BLaER1 treated with 17β-estradiol and CSF1 and Interleukin-3, amounts not matched to agents 10 nM and 100 nM (cell line): ENCODE results near the gene HNRNPAB.
A peak's percentile ranks its signal among the peaks of the same experiment; 100 is the strongest.

ENCODE experiments used
- H3K27ac ChIP-seq, 11 experiments: shearing (Covaris generic); formaldehyde crosslinking; 2 replicates each; pipeline ENCODE4 v1.8.1; 2022
- H3K27me3 ChIP-seq, 11 experiments: shearing (Covaris generic); formaldehyde crosslinking; 2 replicates each; pipeline ENCODE4 v1.8.1; 2022
- H3K36me3 ChIP-seq, 11 experiments: shearing (Covaris generic); formaldehyde crosslinking; 2 replicates each; pipeline ENCODE4 v1.8.1; 2022
- H3K4me1 ChIP-seq, 10 experiments: shearing (Covaris generic); formaldehyde crosslinking; 2 replicates each; pipeline ENCODE4 v1.8.1; 2022
- H3K4me2 ChIP-seq, 11 experiments: shearing (Covaris generic); formaldehyde crosslinking; 2 replicates each; pipeline ENCODE4 v1.8.1; 2022
- H3K4me3 ChIP-seq, 10 experiments: shearing (Covaris generic); formaldehyde crosslinking; 2 replicates each; pipeline ENCODE4 v1.8.1; 2022
- H3K9ac ChIP-seq, 11 experiments: shearing (Covaris generic); formaldehyde crosslinking; 2 replicates each; pipeline ENCODE4 v1.8.1; 2022
- H3K9me3 ChIP-seq, 11 experiments: shearing (Covaris generic); formaldehyde crosslinking; replicated peaks in 1 of 11; 2 replicates each; pipeline ENCODE4 v1.8.1; 2022
- H4K20me1 ChIP-seq, 11 experiments: shearing (Covaris generic); formaldehyde crosslinking; 2 replicates each; pipeline ENCODE4 v1.8.1; 2022
- Cebpa-rat ChIP-seq, 11 experiments: shearing (Covaris generic); IDR thresholded peaks; 2 replicates each; pipeline ENCODE4 v1.8.1; 2022

The HNRNPAB gene

GRCh38 chr5:178204182-178204934, at the start of gene HNRNPAB:
Gene HNRNPAB (plus strand): TSS chr5:178204533. CDS start chr5:178204838, 305 bp downstream.
- H3K27ac ChIP-seq = peak within 1 kb of the TSS; percentile 92 to 99 (median 97)
- peaks cover 42 to 50% (median 48%) of the 10 kb centered on the region in 11 experiments for H4K20me1 ChIP-seq
- H3K9ac ChIP-seq = peak within 1 kb of the TSS; percentile 95 to 100 (median 100)
- H3K4me3 ChIP-seq = peak within 1 kb of the TSS; percentile 93 to 100 (median 99)
- no peak for TF ChIP-seq Cebpa-rat (IDR thresholded peaks at IDR 0.05)
- peaks cover 34 to 46% (median 42%) of the 10 kb centered on the region in 11 experiments for H3K36me3 ChIP-seq
- no peaks in the 10 kb centered on the region for H3K27me3 ChIP-seq
- H3K4me1 ChIP-seq = peaks cover 25 to 57% (median 46%) of the 10 kb centered on the region in 10 experiments
- no peaks in the 10 kb centered on the region; a peak in 4 of 22 replicates for H3K9me3 ChIP-seq
- peak within 1 kb of the TSS; percentile 90 to 98 (median 95) for H3K4me2 ChIP-seq

- H3K27me3 ChIP-seq = no peaks in the 10 kb centered on the region
- peak overlapping the region in 7 of 11 experiments; percentile 49 to 76 (median 61); a peak in 8 of 22 replicates for H3K27ac ChIP-seq
- TF ChIP-seq Cebpa-rat (IDR thresholded peaks at IDR 0.05) = no peak
- H3K4me1 ChIP-seq = peaks cover 27 to 52% (median 47%) of the 10 kb centered on the region in 10 experiments
- H3K4me2 ChIP-seq = peak overlapping the region; percentile 63 to 80 (median 68); a peak in 20 of 22 replicates
- H3K9ac ChIP-seq = peak overlapping the region in 2 of 11 experiments; percentile 60 to 64; a peak in 3 of 22 replicates
- H3K36me3 ChIP-seq = peaks cover 12 to 29% (median 27%) of the 10 kb centered on the region in 11 experiments
- no peaks in the 10 kb centered on the region for H3K9me3 ChIP-seq
- H4K20me1 ChIP-seq = peaks cover 0 to 29% (median 17%) of the 10 kb centered on the region in 11 experiments; a peak in 15 of 22 replicates
- H3K4me3 ChIP-seq = no peak overlapping the region
Measured at GRCh38 chr5:178155065-178155464, 49.3 kb upstream of the HNRNPAB start.

DNA sequence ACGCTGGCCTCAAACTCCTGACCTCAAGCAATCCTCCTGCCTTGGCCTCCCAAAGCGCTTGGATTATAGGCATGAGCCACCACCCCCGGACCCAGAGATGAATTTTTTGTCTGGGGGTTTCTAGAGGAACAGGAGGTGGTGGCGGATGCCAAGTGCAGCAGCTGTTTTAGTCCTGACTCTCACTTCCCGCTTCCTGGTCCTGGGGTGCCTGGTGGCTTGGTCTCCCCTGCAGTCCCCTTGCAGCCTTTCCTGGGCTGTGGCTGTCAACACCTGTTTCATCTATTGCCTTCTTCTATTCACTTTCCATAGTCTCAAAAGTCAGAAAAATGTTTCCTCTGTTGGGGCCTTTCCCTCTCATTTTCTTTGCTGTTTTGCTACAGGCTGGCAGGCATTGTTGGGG, 44.2 kb upstream of the HNRNPAB start:
- Histone ChIP-seq H3K4me2 (peak overlapping the region in 8 of 11 experiments; percentile 2 to 42 (median 27); a peak in 7 of 22 replicates), H3K9me3 (no peaks in the 10 kb centered on the region), H3K27me3 (no peaks in the 10 kb centered on the region), H3K4me3 (no peak overlapping the region), H3K4me1 (peaks cover 0 to 29% (median 16%) of the 10 kb centered on the region in 10 experiments; a peak in 18 of 20 replicates), H3K9ac (no peak overlapping the region), H3K27ac (no peak overlapping the region), H3K36me3 (no peaks in the 10 kb centered on the region), H4K20me1 (no peaks in the 10 kb centered on the region)
- TF ChIP-seq Cebpa-rat (IDR thresholded peaks at IDR 0.05) = no peak

- Histone ChIP-seq H3K9ac (0 out of 22 replicates have a peak overlapping the region, but pooled peaks of 1 of the 11 experiments have one; percentile 3), H3K4me1 (peaks cover 0 to 22% (median 11%) of the 10 kb centered on the region in 10 experiments; a peak in 13 of 20 replicates), H3K27me3 (no peaks in the 10 kb centered on the region), H3K9me3 (no peaks in the 10 kb centered on the region), H3K36me3 (no peaks in the 10 kb centered on the region), H3K27ac (no peak overlapping the region), H4K20me1 (no peaks in the 10 kb centered on the region), H3K4me3 (no peak overlapping the region), H3K4me2 (no peak overlapping the region)
- no peak for TF ChIP-seq Cebpa-rat (IDR thresholded peaks at IDR 0.05)
Measured at GRCh38 chr5:178162481-178162880, 41.9 kb upstream of the HNRNPAB start.

DNA sequence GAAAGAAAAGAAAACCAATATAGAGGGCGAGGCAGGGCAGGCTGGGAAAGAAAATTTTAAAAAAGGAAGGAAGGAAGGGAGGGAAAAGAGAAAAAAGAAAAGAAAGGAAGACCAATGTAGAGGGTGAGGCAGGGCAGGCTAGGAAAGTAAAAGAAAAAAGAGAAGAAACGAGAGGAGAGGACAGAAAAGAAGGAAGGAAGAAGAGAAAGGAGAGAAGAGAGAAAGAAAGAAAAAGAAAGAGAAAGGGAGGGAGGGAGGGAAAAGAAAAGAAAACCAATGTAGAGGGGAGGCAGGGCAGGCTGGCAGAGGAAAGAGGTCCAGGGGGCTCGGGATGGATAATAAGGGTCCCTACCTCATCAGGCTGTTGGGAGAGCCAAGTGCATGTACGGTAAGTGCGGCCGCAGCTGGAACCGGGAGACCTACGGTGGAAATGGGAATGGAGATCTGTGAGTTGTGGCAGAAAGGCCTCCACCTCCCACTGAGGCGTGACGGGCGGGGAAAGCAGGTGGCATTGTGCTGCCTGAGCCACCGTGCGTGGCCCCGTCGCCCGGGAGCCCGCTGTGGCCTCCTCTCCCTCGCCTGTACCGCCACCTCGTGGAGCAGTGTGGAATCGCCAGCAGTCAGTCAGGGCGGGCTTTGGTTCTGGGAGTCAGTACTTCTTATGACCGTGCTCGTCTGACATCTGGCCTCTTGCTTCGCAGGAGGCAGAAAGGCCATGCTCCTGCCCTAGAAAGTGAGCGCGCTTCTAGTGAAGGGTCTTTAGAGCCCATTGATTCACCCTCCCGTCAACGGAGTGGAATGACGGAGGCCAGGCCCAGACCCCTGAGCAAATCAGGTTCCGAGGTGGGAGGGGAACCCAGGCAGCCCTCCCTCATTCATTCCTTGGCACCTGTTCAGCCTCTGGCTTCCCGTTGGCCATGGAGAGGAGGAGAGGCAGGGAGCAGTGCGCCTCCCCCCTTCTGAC, 40.3 kb upstream of the HNRNPAB start:
- no peak for TF ChIP-seq Cebpa-rat (IDR thresholded peaks at IDR 0.05)
- Histone ChIP-seq H3K4me3 (peak overlapping the region in 6 of 10 experiments; percentile 24 to 61 (median 40); a peak in 7 of 20 replicates), H3K4me2 (peak overlapping the region; percentile 46 to 96 (median 71)), H4K20me1 (no peaks in the 10 kb centered on the region), H3K9ac (peak overlapping the region in 3 of 11 experiments; percentile 6 to 41 (median 10); a peak in 4 of 22 replicates), H3K4me1 (peaks cover 0 to 22% (median 11%) of the 10 kb centered on the region in 10 experiments; a peak in 13 of 20 replicates), H3K9me3 (no peaks in the 10 kb centered on the region), H3K27ac (no peak overlapping the region), H3K36me3 (no peaks in the 10 kb centered on the region), H3K27me3 (no peaks in the 10 kb centered on the region)

DNA sequence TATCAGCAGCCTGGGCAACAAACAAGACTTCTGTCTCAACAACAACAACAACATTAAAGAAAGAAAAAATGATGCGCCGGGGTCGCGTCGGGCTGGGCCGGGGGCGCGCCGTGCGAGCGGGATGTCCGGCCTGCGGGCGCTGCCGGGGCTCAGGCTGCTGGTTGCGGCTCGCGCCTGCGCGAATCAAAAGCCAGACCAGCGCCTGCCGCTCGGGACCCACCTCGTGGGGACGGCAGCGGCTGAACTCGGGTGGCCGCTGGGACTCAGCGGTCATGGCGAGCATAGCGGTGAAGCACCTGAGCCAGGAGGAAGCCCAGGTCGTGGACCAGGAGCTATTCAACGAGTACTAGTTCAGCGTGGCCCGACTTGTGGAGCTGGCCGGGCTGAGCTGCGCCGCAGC, 38.8 kb upstream of the HNRNPAB start:
- H3K4me2 ChIP-seq = no peak overlapping the region
- no peaks in the 10 kb centered on the region for H3K27me3 ChIP-seq
- TF ChIP-seq Cebpa-rat (IDR thresholded peaks at IDR 0.05) = no peak
- no peak overlapping the region for H3K4me3 ChIP-seq
- H3K27ac ChIP-seq = no peak overlapping the region
- H3K9ac ChIP-seq = no peak overlapping the region
- no peaks in the 10 kb centered on the region for H3K36me3 ChIP-seq
- no peaks in the 10 kb centered on the region for H4K20me1 ChIP-seq
- no peaks in the 10 kb centered on the region for H3K9me3 ChIP-seq
- peaks cover 0 to 12% (median 3%) of the 10 kb centered on the region in 10 experiments; a peak in 8 of 20 replicates for H3K4me1 ChIP-seq

- Histone ChIP-seq H3K36me3 (no peaks in the 10 kb centered on the region), H3K4me3 (no peak overlapping the region), H3K27me3 (no peaks in the 10 kb centered on the region), H3K4me2 (no peak overlapping the region), H3K4me1 (no peaks in the 10 kb centered on the region; a peak in 1 of 20 replicates), H3K9ac (no peak overlapping the region), H4K20me1 (no peaks in the 10 kb centered on the region), H3K27ac (no peak overlapping the region), H3K9me3 (no peaks in the 10 kb centered on the region)
- TF ChIP-seq Cebpa-rat (IDR thresholded peaks at IDR 0.05) = no peak
Measured at GRCh38 chr5:178170455-178170854, 33.9 kb upstream of the HNRNPAB start.

- no peak overlapping the region for H3K4me2 ChIP-seq
- TF ChIP-seq Cebpa-rat (IDR thresholded peaks at IDR 0.05) = no peak
- no peak overlapping the region for H3K4me3 ChIP-seq
- H3K27ac ChIP-seq = no peak overlapping the region
- H3K36me3 ChIP-seq = no peaks in the 10 kb centered on the region
- H3K9me3 ChIP-seq = 0 out of 22 replicates have a peak, but pooled peaks cover 0 to 1% (median 0%) of the 10 kb centered on the region in 11 experiments
- H3K4me1 ChIP-seq = no peaks in the 10 kb centered on the region
- no peak overlapping the region for H3K9ac ChIP-seq
- no peaks in the 10 kb centered on the region for H4K20me1 ChIP-seq
- H3K27me3 ChIP-seq = no peaks in the 10 kb centered on the region
Measured at GRCh38 chr5:178174456-178174855, 29.9 kb upstream of the HNRNPAB start.
